ENCODE results near the gene ZNF506. TPM values are rescaled to one million over a fixed set of nuclear protein-coding genes. Genes with fewer than 3 reads are reported as not detected.
"Not testable (repeated sequence)": the region's sequence is repeated elsewhere in the genome, so short reads cannot be mapped to it uniquely, and the experiment has no call there.

ZNF506 gene
- polyA plus RNA-seq, 3 donors = 5.2 to 11.9 (median 5.4) TPM

- H3K27ac ChIP-seq (ENCODE audit: low read depth, low read length) = no peak overlapping the region
- WGBS, 3 donors = 85 to 94% (median 92%) methylated on average over 1 of the region's 1 CpG
Measured at GRCh38 chr19:19788015-19788414, 33.5 kb downstream of the ZNF506 start.

- H3K27ac ChIP-seq (ENCODE audit: low read depth, low read length) = not testable (repeated sequence)
- 96 to 99% (median 97%) methylated on average over 19 of the region's 19 CpGs for WGBS, 3 donors
Measured at GRCh38 chr19:19785476-19785875, 36.1 kb downstream of the ZNF506 start.

GRCh38 chr19:19782783-19783182 is 38.8 kb downstream of the ZNF506 start:
- 73 to 97% (median 87%) methylated on average over 2 of the region's 2 CpGs for WGBS, 3 donors
- H3K27ac ChIP-seq (ENCODE audit: low read depth, low read length) = no peak overlapping the region

GRCh38 chr19:19781791-19782190 is 39.8 kb downstream of the ZNF506 start:
- H3K27ac ChIP-seq (ENCODE audit: low read depth, low read length) = not testable (repeated sequence)
- WGBS, 3 donors = 74 to 90% (median 88%) methylated on average over 6 of the region's 6 CpGs

- no peak overlapping the region for H3K27ac ChIP-seq (ENCODE audit: low read depth, low read length)
- 88 to 90% (median 88%) methylated on average over 2 of the region's 2 CpGs for WGBS, 3 donors
Measured at GRCh38 chr19:19778666-19779065, 42.9 kb downstream of the ZNF506 start.

- H3K27ac ChIP-seq (ENCODE audit: low read depth, low read length) = no peak overlapping the region
- 82 to 84% (median 83%) methylated on average over 5 of the region's 5 CpGs for WGBS, 3 donors
Measured at GRCh38 chr19:19777692-19778091, 43.9 kb downstream of the ZNF506 start.

GRCh38 chr19:19776206-19777008 is 45.1 kb downstream of the ZNF506 start:
- WGBS, 3 donors = 0% methylated on average over 35 to 36 of the region's 36 CpGs
- no peak overlapping the region for H3K27ac ChIP-seq (ENCODE audit: low read depth, low read length)

GRCh38 chr19:19775891-19776205 is 45.7 kb downstream of the ZNF506 start:
- 0 to 3% (median 1%) methylated on average over 11 of the region's 11 CpGs for WGBS, 3 donors
- H3K27ac ChIP-seq (ENCODE audit: low read depth, low read length) = no peak overlapping the region

- WGBS, 3 donors = 81 to 84% (median 82%) methylated on average over 14 of the region's 14 CpGs
- H3K27ac ChIP-seq (ENCODE audit: low read depth, low read length) = no peak overlapping the region
Measured at GRCh38 chr19:19774354-19775033, 47.1 kb downstream of the ZNF506 start.

- not testable (repeated sequence) for H3K27ac ChIP-seq (ENCODE audit: low read depth, low read length)
- WGBS, 3 donors = 41 to 82% (median 80%) methylated on average over 10 of the region's 10 CpGs
Measured at GRCh38 chr19:19771963-19772362, 49.6 kb downstream of the ZNF506 start.

GRCh38 chr19:19769971-19770370 is 51.6 kb downstream of the ZNF506 start:
- 94 to 97% (median 94%) methylated on average over 23 to 28 of the region's 28 CpGs for WGBS, 3 donors
- not testable (repeated sequence) for H3K27ac ChIP-seq (ENCODE audit: low read depth, low read length)

GRCh38 chr19:19758164-19758563 is 63.4 kb downstream of the ZNF506 start:
- H3K27ac ChIP-seq (ENCODE audit: low read depth, low read length) = no peak overlapping the region
- WGBS, 3 donors = 85 to 94% (median 88%) methylated on average over 4 of the region's 4 CpGs

- no peak overlapping the region for H3K27ac ChIP-seq (ENCODE audit: low read depth, low read length)
- 92 to 94% (median 94%) methylated on average over 11 of the region's 11 CpGs for WGBS, 3 donors
Measured at GRCh38 chr19:19752760-19753403, 68.7 kb downstream of the ZNF506 start.

GRCh38 chr19:19751846-19752245 is 69.7 kb downstream of the ZNF506 start:
- no peak overlapping the region for H3K27ac ChIP-seq (ENCODE audit: low read depth, low read length)
- WGBS, 3 donors = 79 to 86% (median 79%) methylated on average over 12 of the region's 12 CpGs

GRCh38 chr19:19750842-19751790 is 70.4 kb downstream of the ZNF506 start:
- 87 to 89% (median 89%) methylated on average over 40 of the region's 40 CpGs for WGBS, 3 donors
- no peak overlapping the region for H3K27ac ChIP-seq (ENCODE audit: low read depth, low read length)

GRCh38 chr19:19749908-19750841 is 71.4 kb downstream of the ZNF506 start:
- 76 to 84% (median 82%) methylated on average over 17 of the region's 17 CpGs for WGBS, 3 donors

GRCh38 chr19:19749117-19749907 is 72.2 kb downstream of the ZNF506 start:
- WGBS, 3 donors = 81 to 89% (median 87%) methylated on average over 13 of the region's 13 CpGs
- no peak overlapping the region for H3K27ac ChIP-seq (ENCODE audit: low read depth, low read length)

More at GRCh38 chr19:19749908-19750841, 71.4 kb downstream of the ZNF506 start:
- no peak overlapping the region for H3K27ac ChIP-seq (ENCODE audit: low read depth, low read length)
